ENCODE data around the gene CRIP2. TPM values are rescaled to one million over a fixed set of nuclear protein-coding genes. Genes with fewer than 3 reads are reported as not detected.

Gene CRIP2
- total and polyA plus RNA-seq, 2 of the 13 experiments (the other 11 are each of a cell fraction or from before 2014, with no cell fraction given): 31.6 to 37.9 TPM

- TF ChIP-seq CSRNP2 (CRISPR knock-in tag; conservative IDR thresholded peaks at IDR 0.05; ENCODE audit: low read depth) (no peak), CBX2 (IDR thresholded peaks at IDR 0.05; ENCODE audit: low read depth, low read length) (no peak), CBX2 (CRISPR knock-in tag; IDR thresholded peaks at IDR 0.05; ENCODE audit: low read depth) (no peak), ZNF460 (CRISPR knock-in tag; IDR thresholded peaks at IDR 0.05; ENCODE audit: borderline replicate concordance) (no peak), ZNF143 (CRISPR knock-in tag; IDR thresholded peaks at IDR 0.05) (0 out of 2 replicates have a peak, but pooled peaks have one; percentile 11), ZNF343 (CRISPR knock-in tag; IDR thresholded peaks at IDR 0.05) (no peak), RORA (CRISPR knock-in tag; IDR thresholded peaks at IDR 0.05) (no peak), ZNF788 (CRISPR knock-in tag; IDR thresholded peaks at IDR 0.05; ENCODE audit: borderline replicate concordance) (peak; percentile 83; the same call in 1 of the 2 replicates), CBX5 (CRISPR knock-in tag; IDR thresholded peaks at IDR 0.05; ENCODE audit: borderline replicate concordance) (no peak), ETV6 (CRISPR knock-in tag; conservative IDR thresholded peaks at IDR 0.05) (0 out of 2 replicates have a peak, but pooled peaks have one; percentile 27), ARNT2 (CRISPR knock-in tag; IDR thresholded peaks at IDR 0.05; ENCODE audit: low read depth) (peak; percentile 59; the same call in 1 of the 2 replicates), HNRNPH1 (optimal IDR thresholded peaks at IDR 0.05; ENCODE audit: low read depth, low read length) (no peak), ZNF451 (CRISPR knock-in tag; IDR thresholded peaks at IDR 0.05) (no peak), KLF6 (CRISPR knock-in tag; IDR thresholded peaks at IDR 0.05) (no peak), ZNF414 (CRISPR knock-in tag; IDR thresholded peaks at IDR 0.05) (peak; percentile 86), ZNF253 (CRISPR knock-in tag; IDR thresholded peaks at IDR 0.05; ENCODE audit: borderline replicate concordance) (no peak), ZNF607 (CRISPR knock-in tag; IDR thresholded peaks at IDR 0.05; ENCODE audit: borderline replicate concordance) (peak; percentile 79; the same call in 1 of the 2 replicates), NR3C1 (CRISPR knock-in tag; IDR thresholded peaks at IDR 0.05) (no peak), CCDC6 (CRISPR knock-in tag; IDR thresholded peaks at IDR 0.05) (no peak), ZBTB46 (CRISPR knock-in tag; IDR thresholded peaks at IDR 0.05; ENCODE audit: borderline replicate concordance) (no peak), ZC3H13 (CRISPR knock-in tag; IDR thresholded peaks at IDR 0.05) (peak; percentile 55; the same call in 1 of the 2 replicates), ZNF772 (CRISPR knock-in tag; IDR thresholded peaks at IDR 0.05) (0 out of 2 replicates have a peak, but pooled peaks have one; percentile 50), MAFF (IDR thresholded peaks at IDR 0.05; ENCODE audit: low read depth, low read length) (no peak), TFDP2 (CRISPR knock-in tag; IDR thresholded peaks at IDR 0.05) (peak; percentile 92), ISX (CRISPR knock-in tag; conservative IDR thresholded peaks at IDR 0.05) (no peak), ZNF34 (CRISPR knock-in tag; IDR thresholded peaks at IDR 0.05; ENCODE audit: borderline replicate concordance) (no peak)
Observed at GRCh38 chr14:105527826-105528585, 53.4 kb downstream of the CRIP2 start (continued).

All from HepG2 (cell line).